Glomerular endothelial cell (primary cell): ENCODE results near the gene DMP1. TPM values are rescaled to one million over a fixed set of nuclear protein-coding genes. Genes with fewer than 3 reads are reported as not detected.

Experiments
- DNase-seq: peaks from one replicate; pipeline ENCODE4 v3.0.0-alpha.2; 2011; ENCODE audit warnings: low read depth, low spot score; ENCODE audit errors: extremely low read depth
- total RNA-seq: library from RNA; depleted of rRNA; stranded (reverse); fragments of >200 nt; gene quantifications from 2 replicates; pipeline ENCODE4 v1.2.3, GENCODE V29; 2015

The DMP1 gene
- total RNA-seq: not detected in 2 replicates

- no peak for DNase-seq
These were observed at the start of gene DMP1 for GRCh38 chr4:87649980-87650379. Gene DMP1 (plus strand): TSS chr4:87650280. CDS start chr4:87656493, 6,213 bp downstream.

- no peak for DNase-seq
These were observed 48.7 kb upstream of the DMP1 start for GRCh38 chr4:87601361-87601760.

DNA sequence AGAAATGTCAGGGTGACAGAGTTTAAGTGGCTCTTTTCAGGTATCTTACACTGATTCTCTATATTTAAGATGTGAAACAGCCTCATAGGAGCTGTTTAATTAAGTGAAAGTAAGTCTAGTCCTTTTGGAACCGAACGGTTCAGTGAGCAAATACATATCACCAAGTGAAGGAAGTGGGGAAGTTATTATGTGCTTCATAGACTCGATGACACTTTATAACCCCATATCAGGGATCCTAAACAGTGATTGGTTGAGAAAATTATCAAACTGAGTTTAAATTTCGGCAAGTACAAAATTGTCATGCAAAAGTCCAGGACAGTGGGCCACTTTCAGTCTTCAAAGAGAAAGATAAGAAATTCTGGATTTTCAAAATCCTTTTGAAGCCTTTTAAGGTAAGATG lies 41.9 kb upstream of the DMP1 start, which contains the start of gene DSPP:
Gene DSPP (plus strand): TSS at position 301 of the 400 bp plus-strand sequence. CDS start 2,380 bp downstream, outside the sequence.
- DNase-seq: no peak

DNA sequence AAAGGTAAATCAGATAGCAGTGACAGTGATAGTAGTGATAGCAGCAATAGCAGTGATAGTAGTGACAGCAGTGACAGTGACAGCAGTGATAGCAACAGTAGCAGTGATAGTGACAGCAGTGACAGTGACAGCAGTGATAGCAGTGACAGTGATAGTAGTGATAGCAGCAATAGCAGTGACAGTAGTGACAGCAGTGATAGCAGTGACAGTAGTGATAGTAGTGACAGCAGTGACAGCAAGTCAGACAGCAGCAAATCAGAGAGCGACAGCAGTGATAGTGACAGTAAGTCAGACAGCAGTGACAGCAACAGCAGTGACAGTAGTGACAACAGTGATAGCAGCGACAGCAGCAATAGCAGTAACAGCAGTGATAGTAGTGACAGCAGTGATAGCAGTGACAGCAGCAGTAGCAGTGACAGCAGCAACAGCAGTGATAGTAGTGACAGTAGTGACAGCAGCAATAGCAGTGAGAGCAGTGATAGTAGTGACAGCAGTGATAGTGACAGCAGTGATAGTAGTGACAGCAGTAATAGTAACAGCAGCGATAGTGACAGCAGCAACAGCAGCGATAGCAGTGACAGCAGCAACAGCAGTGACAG lies 35.7 kb upstream of the DMP1 start:
- no peak for DNase-seq

DNA sequence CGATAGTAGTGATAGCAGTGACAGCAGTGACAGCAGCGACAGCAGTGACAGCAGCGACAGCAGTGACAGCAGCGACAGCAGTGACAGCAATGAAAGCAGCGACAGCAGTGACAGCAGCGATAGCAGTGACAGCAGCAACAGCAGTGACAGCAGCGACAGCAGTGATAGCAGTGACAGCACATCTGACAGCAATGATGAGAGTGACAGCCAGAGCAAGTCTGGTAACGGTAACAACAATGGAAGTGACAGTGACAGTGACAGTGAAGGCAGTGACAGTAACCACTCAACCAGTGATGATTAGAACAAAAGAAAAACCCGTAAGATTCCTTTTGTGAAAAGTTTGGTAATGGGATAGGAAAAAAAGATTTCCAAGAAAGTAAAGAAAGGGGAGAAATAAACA lies 33.8 kb upstream of the DMP1 start:
- DNase-seq: no peak

GRCh38 chr4:87620086-87620485 lies 30.0 kb upstream of the DMP1 start:
- DNase-seq: no peak

DNA sequence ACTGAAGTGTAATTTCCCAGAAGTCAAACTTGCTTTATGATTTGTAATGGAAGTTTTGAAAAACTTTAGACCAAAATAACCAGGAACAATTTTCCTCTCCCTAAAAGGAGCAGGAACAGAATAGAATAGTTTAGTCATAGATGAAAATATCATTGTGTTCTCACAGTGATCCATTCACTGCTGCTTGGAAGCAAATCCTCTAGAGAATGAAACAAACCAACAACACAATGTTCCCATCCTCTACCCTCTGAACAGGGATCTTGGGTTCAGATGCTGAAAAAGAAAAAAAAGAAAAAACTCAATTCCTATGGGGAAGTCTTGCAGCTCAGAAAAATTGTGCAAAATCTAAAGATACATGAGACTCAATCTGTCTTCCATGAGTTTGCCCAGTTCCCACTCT lies 29.6 kb upstream of the DMP1 start:
- no peak for DNase-seq

GRCh38 chr4:87622303-87622702 lies 27.8 kb upstream of the DMP1 start:
- DNase-seq: no peak

GRCh38 chr4:87624698-87625097 lies 25.4 kb upstream of the DMP1 start:
- DNase-seq: no peak

GRCh38 chr4:87631668-87632067 lies 18.4 kb upstream of the DMP1 start:
- DNase-seq: no peak

DNA sequence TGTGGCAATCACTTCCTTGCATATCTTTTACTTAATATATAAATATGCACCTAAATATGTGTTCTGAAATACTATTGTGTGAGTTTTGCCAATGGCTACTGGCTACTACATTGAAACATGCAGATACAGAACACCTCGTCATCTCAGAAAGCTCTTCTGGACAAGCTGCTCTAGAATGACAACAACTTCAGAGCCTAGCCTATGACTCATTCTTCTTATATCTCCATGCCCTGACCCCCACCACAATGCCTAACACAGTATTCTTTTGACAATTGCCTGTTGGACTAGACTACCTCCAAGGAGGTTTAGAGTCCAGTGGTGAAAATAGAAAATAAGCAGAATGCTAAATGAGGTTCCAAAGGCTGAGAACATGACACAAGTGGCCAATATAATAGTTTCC lies 17.6 kb upstream of the DMP1 start:
- no peak for DNase-seq

DNA sequence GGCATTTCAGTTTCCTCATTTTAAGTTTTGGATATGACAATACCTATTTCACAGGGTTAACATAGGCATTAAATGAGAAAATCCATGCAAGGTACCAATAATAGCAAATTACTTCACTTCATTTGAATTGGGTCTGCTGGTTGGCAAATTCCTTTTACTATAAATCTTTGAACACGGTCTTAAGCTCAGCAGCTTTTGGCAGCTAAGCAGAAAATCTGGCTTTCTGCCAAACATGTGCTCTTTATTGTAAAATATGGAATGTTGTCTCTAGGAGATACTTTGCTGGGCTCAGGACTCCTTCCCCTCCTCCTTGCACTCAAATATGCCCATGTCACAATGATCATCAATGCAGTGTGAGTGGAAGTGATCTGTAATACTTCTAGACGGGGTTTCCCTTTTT lies 16.8 kb upstream of the DMP1 start:
- peak; percentile 27 for DNase-seq

- DNase-seq: no peak
These were observed 5.8 kb upstream of the DMP1 start for GRCh38 chr4:87644286-87644685.

GRCh38 chr4:87650938-87651337 lies 858 bp downstream of the DMP1 start:
- DNase-seq: no peak

DNA sequence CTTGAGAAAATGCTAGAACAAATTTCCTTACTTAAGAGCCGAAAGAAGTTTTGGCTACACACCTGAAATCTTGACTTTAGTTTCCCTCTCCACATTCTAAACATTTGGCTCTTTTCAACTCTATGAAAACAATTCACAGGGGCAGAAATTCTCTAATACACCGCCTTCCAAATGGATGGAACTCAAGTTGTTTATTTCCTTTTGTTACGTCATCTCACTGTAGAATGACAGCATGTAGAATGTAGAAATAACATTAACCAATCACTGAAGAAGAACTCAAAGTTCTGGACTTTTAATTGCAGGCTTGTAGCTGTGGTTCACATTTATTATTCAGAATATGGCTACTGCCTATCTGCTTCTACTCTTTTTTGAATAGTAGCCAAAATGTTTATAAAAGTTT lies 1.9 kb downstream of the DMP1 start:
- DNase-seq: no peak

- no peak for DNase-seq
These were observed 4.5 kb downstream of the DMP1 start for GRCh38 chr4:87654487-87655044.

DNA sequence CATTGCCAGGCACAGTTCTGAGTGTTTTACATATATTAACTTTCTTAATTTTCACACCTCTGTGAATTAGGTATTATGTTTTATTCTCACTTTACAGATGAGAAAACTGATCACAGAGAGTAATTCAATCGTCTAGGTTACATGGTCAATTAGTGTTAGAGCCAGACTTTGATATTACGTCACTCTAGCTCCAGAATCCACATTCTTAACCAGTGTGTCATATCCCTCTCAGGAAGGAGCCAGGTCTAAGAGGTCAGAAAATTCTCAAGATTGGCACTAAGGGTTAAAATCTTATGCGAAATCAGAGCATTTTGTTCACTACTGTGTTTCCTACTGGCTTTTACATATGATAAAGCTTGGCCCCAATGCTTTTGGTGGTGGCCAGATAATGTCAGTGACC lies 7.4 kb downstream of the DMP1 start:
- peak; percentile 92 for DNase-seq

GRCh38 chr4:87659247-87659931 lies 9.3 kb downstream of the DMP1 start:
- no peak for DNase-seq

DNA sequence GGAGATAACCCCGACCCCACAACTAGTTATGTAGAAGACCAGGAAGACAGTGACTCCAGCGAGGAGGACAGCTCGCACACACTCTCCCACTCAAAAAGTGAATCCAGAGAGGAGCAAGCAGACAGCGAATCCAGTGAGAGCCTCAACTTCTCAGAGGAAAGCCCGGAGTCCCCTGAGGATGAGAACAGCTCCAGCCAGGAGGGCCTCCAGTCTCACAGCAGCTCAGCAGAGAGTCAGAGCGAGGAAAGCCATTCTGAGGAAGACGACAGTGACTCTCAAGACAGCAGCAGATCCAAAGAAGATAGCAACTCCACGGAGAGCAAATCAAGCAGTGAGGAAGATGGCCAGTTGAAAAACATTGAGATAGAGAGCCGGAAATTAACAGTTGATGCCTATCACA lies 12.8 kb downstream of the DMP1 start:
- DNase-seq: no peak

DNA sequence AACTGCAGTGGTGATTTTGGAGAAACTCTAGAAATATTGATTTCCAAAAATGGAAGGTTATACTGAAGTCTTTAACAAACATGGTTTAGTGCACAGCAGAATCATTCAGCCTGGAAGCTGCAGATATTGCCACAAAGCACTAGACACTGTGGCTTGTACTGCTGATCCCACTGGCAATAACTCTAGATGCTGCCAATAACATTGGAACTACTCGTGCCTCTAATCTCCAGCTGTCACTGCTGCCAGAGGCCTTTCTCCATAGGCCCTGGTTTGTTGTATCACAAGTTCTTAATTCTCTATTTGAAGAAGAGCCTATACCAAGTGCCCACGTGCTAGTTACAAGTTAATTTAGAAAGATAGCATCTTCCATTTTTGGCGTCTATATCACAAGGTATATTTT lies 19.3 kb downstream of the DMP1 start:
- no peak for DNase-seq

DNA sequence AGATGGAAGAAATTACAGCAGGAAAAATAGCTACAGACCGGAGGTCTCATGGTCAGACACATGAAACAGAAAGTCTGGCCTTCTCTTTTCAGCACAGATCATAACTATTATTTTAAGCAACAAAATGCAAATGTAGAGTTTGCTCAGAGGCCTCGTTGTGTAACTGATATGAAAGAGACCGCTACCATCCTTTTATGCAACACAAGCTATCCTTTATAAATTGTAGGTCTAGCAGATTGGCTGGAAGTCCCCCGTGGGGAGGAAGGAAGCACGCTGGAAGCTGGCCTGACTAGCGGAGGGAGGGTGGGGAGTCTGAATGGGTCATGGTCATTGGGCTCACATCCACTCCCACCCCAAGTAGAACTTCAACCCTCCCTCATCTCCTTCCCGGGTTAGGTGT lies 27.7 kb downstream of the DMP1 start:
- DNase-seq: no peak

- DNase-seq: no peak
These were observed 29.5 kb downstream of the DMP1 start for GRCh38 chr4:87679449-87680169.
